OCI-LY1 (cell line): Measurements from ENCODE around the gene COL7A1.

ENCODE experiments used
- H2AFZ ChIP-seq: fragments of 200-600 bp; sonication (generic), shearing (Covaris generic); 2 replicates; pipeline ENCODE4 v1.6.0; 2014; ENCODE audit warnings: antibody characterized with exemption, mild to moderate bottlenecking, low read length
- H3F3A ChIP-seq: fragments of 200-600 bp; sonication (generic), shearing (Covaris generic); 2 replicates; pipeline ENCODE4 v1.6.0; 2014; ENCODE audit warnings: mild to moderate bottlenecking, antibody characterized with exemption, low read length, moderate library complexity; ENCODE audit not compliant: insufficient read depth
- H3K27ac ChIP-seq: fragments of 200-600 bp; sonication (generic); 2 replicates; pipeline ENCODE4 v1.5.1; 2014; ENCODE audit warnings: low read length, mixed run types, mild to moderate bottlenecking, low read depth; ENCODE audit not compliant: poor library complexity, severe bottlenecking
- H3K27me3 ChIP-seq: fragments of 200-600 bp; sonication (generic); 2 replicates; pipeline ENCODE4 v1.6.0; 2014; ENCODE audit warnings: antibody characterized with exemption, mild to moderate bottlenecking, low read length, moderate library complexity; ENCODE audit not compliant: insufficient read depth
- H3K36me3 ChIP-seq: fragments of 200-600 bp; sonication (generic); 2 replicates; pipeline ENCODE4 v1.6.1; 2014; ENCODE audit warnings: mild to moderate bottlenecking, antibody characterized with exemption, low read length, moderate library complexity, mixed read lengths; ENCODE audit not compliant: insufficient read depth
- H3K4me1 ChIP-seq: fragments of 200-600 bp; sonication (generic); 2 replicates; pipeline ENCODE4 v1.5.1; 2014; ENCODE audit warnings: mild to moderate bottlenecking, low read length, moderate library complexity; ENCODE audit not compliant: insufficient read depth, severe bottlenecking
- H3K4me2 ChIP-seq: fragments of 200-600 bp; sonication (generic), shearing (Covaris generic); 2 replicates; pipeline ENCODE4 v1.6.1; 2014; ENCODE audit warnings: low read length
- H3K4me3 ChIP-seq: fragments of 200-600 bp; sonication (generic); 2 replicates; pipeline ENCODE4 v1.5.1; 2014; ENCODE audit warnings: low read length, low read depth, mild to moderate bottlenecking, mixed read lengths; ENCODE audit not compliant: poor library complexity, severe bottlenecking
- H3K79me2 ChIP-seq: fragments of 200-600 bp; shearing (Covaris generic); 2 replicates; pipeline ENCODE4 v1.6.1; 2016; ENCODE audit warnings: mixed run types, low read length, mixed read lengths; ENCODE audit not compliant: insufficient read depth
- H3K9ac ChIP-seq: fragments of 200-600 bp; sonication (generic), shearing (Covaris generic); 2 replicates; pipeline ENCODE4 v1.6.1; 2014; ENCODE audit warnings: mild to moderate bottlenecking, low read length, mixed read lengths
- H3K9me2 ChIP-seq: fragments of 200-600 bp; sonication (generic), shearing (Covaris generic); 2 replicates; pipeline ENCODE4 v1.6.1; 2014; ENCODE audit warnings: low read depth, mild to moderate bottlenecking, low read length, mixed read lengths
- H3K9me3 ChIP-seq: fragments of 200-600 bp; shearing (Covaris generic); 2 replicates; pipeline ENCODE4 v1.6.1; 2014; ENCODE audit warnings: low read length, mixed read lengths
- H4K20me1 ChIP-seq: fragments of 200-600 bp; sonication (generic), shearing (Covaris generic); 2 replicates; pipeline ENCODE4 v1.6.0; 2016; ENCODE audit warnings: mild to moderate bottlenecking, low read length; ENCODE audit not compliant: insufficient read depth
- CTCF ChIP-seq: fragments of 200-600 bp; sonication (generic), shearing (Covaris generic); IDR thresholded peaks from 2 replicates; pipeline ENCODE4 v1.5.1; 2017; ENCODE audit warnings: mild to moderate bottlenecking, antibody characterized with exemption, low read length, moderate library complexity, mixed read lengths
- EZH2 ChIP-seq: fragments of 200-600 bp; sonication (generic), shearing (Covaris generic); IDR thresholded peaks from 2 replicates; pipeline ENCODE4 v1.8.0; 2017; ENCODE audit warnings: borderline replicate concordance, mixed run types, mild to moderate bottlenecking, antibody characterized with exemption, low read length, moderate library complexity, mixed read lengths

The COL7A1 gene

GRCh38 chr3:48635222-48636021 is 40.3 kb upstream of the COL7A1 start, which contains the start of gene SLC26A6:
SLC26A6 (minus strand) TSS chr3:48635461; CDS start chr3:48635393, 68 bp downstream.
- no peak within 1 kb of the TSS for H2AFZ ChIP-seq

GRCh38 chr3:48634661-48635221 is 39.6 kb upstream of the COL7A1 start:
- Histone ChIP-seq H3K27me3 (no peaks in the 10 kb centered on the region), H3K9ac (peak overlapping the region; percentile 84), H3K9me2 (no peaks in the 10 kb centered on the region), H3F3A (no peaks in the 10 kb centered on the region), H3K4me1 (peaks cover 26% of the 10 kb centered on the region), H4K20me1 (no peaks in the 10 kb centered on the region), H3K9me3 (no peaks in the 10 kb centered on the region), H2AFZ (no peak overlapping the region), H3K4me2 (peak overlapping the region; percentile 67), H3K4me3 (peak overlapping the region; percentile 80), H3K36me3 (peaks cover 36% of the 10 kb centered on the region), H3K27ac (peak overlapping the region; percentile 21), H3K79me2 (no peaks in the 10 kb centered on the region)
- TF ChIP-seq EZH2, result no peak
- no peak for TF ChIP-seq CTCF

More at GRCh38 chr3:48635222-48636021, 40.3 kb upstream of the COL7A1 start, which contains the start of gene SLC26A6:
- Histone ChIP-seq H3K4me1 (peaks cover 26% of the 10 kb centered on the region), H3K9me3 (no peaks in the 10 kb centered on the region), H3K79me2 (no peaks in the 10 kb centered on the region), H3K4me3 (peak within 1 kb of the TSS; percentile 80), H3K4me2 (peak within 1 kb of the TSS; percentile 67), H3K36me3 (peaks cover 30% of the 10 kb centered on the region), H3K27ac (peak within 1 kb of the TSS; percentile 42), H3K9me2 (no peaks in the 10 kb centered on the region), H3F3A (no peaks in the 10 kb centered on the region), H3K9ac (peak within 1 kb of the TSS; percentile 84), H4K20me1 (no peaks in the 10 kb centered on the region), H3K27me3 (no peaks in the 10 kb centered on the region)
- no peak for TF ChIP-seq EZH2
- TF ChIP-seq CTCF, result peak; percentile 90

DNA sequence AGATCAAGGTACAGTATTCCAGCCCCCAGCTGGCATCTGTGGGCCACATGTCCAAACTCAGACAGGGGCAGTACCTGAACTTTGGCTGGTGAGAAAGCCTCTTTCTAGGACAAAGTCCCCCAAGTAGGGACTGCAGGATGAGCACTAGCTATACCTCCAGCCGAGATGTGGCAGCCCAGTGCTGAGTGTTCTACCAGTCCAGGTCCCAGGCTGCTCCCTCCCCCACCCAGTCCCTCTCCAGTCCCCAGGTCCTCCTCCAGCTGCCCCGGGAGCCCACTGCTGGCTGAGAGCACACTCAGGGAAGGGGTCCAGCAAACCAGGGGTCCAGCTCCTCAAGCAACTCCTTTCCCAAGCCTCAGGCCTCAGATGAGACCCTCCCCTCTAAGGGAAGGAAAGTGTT is 38.6 kb upstream of the COL7A1 start:
- H3K36me3 ChIP-seq, result peaks cover 42% of the 10 kb centered on the region
- no peaks in the 10 kb centered on the region for H3F3A ChIP-seq
- H3K4me2 ChIP-seq, result peak overlapping the region; percentile 67
- no peaks in the 10 kb centered on the region for H3K9me2 ChIP-seq
- no peak overlapping the region; the same call in 1 of the 2 replicates for H3K9ac ChIP-seq
- no peak overlapping the region for H3K27ac ChIP-seq
- TF ChIP-seq CTCF, result no peak
- TF ChIP-seq EZH2, result no peak
- H3K9me3 ChIP-seq, result no peaks in the 10 kb centered on the region
- H4K20me1 ChIP-seq, result no peaks in the 10 kb centered on the region
- H3K79me2 ChIP-seq, result no peaks in the 10 kb centered on the region
- H3K4me1 ChIP-seq, result peaks cover 26% of the 10 kb centered on the region
- no peak overlapping the region for H2AFZ ChIP-seq
- H3K4me3 ChIP-seq, result no peak overlapping the region
- no peaks in the 10 kb centered on the region for H3K27me3 ChIP-seq
